OCI-LY7 (cell line): ENCODE results near the gene FHIT. TPM values are rescaled to one million over a fixed set of nuclear protein-coding genes. Genes with fewer than 3 reads are reported as not detected.

ENCODE experiments used
- BruUV-seq: library from RNA; stranded (reverse); fragments of 400-500 nt; replicated peaks from 2 replicates; lab custom pipeline; 2021; lab: Mats Ljungman, UMichigan
- CTCF ChIA-PET: fragments of 300-600 bp; sonication (Branson Sonifier 250); formaldehyde crosslinking; loops from one replicate; lab custom pipeline; 2022; ENCODE audit warnings: antibody characterized with exemption; ENCODE audit not compliant: unreplicated experiment; lab: Charles Lee
- POLR2A ChIA-PET: fragments of 300-600 bp; sonication (Branson Sonifier 250); formaldehyde crosslinking; loops from one replicate; lab custom pipeline; 2022; ENCODE audit warnings: antibody characterized with exemption; lab: Charles Lee
- DNase-seq: peaks from one replicate; pipeline ENCODE4 v3.0.0-alpha.2; 2015; ENCODE audit warnings: low spot score
- H2AFZ ChIP-seq: fragments of 200-600 bp; sonication (generic), shearing (Covaris generic); 2 replicates; pipeline ENCODE4 v1.6.1; 2014; ENCODE audit warnings: mild to moderate bottlenecking, antibody characterized with exemption, low read length, moderate library complexity
- H3K27ac ChIP-seq: fragments of 200-600 bp; sonication (generic); 2 replicates; pipeline ENCODE4 v1.5.1; 2014; ENCODE audit warnings: mixed run types, low read depth, mild to moderate bottlenecking, moderate library complexity, low read length, inconsistent platforms; ENCODE audit not compliant: poor library complexity, severe bottlenecking
- H3K36me3 ChIP-seq: fragments of 200-600 bp; sonication (generic); 2 replicates; pipeline ENCODE4 v1.6.1; 2014; ENCODE audit warnings: mild to moderate bottlenecking, antibody characterized with exemption, low read length, moderate library complexity, mixed read lengths; ENCODE audit not compliant: insufficient read depth
- H3K4me1 ChIP-seq: fragments of 200-600 bp; sonication (generic); 2 replicates; pipeline ENCODE4 v1.5.1; 2014; ENCODE audit warnings: mild to moderate bottlenecking, low read length; ENCODE audit not compliant: insufficient read depth, poor library complexity, severe bottlenecking
- H3K4me2 ChIP-seq: fragments of 200-600 bp; sonication (generic); 2 replicates; pipeline ENCODE4 v1.6.1; 2014; ENCODE audit warnings: mild to moderate bottlenecking, low read length
- H3K4me3 ChIP-seq: fragments of 200-600 bp; sonication (generic); 2 replicates; pipeline ENCODE4 v1.5.1; 2014; ENCODE audit warnings: mild to moderate bottlenecking, low read depth, low read length; ENCODE audit not compliant: poor library complexity, severe bottlenecking
- H3K79me2 ChIP-seq: fragments of 200-600 bp; sonication (generic); 2 replicates; pipeline ENCODE4 v1.6.1; 2016; ENCODE audit warnings: low read depth, mild to moderate bottlenecking, low read length, moderate library complexity, mixed read lengths; ENCODE audit not compliant: insufficient read depth
- H3K9me2 ChIP-seq: fragments of 200-600 bp; sonication (generic); 2 replicates; pipeline ENCODE4 v1.6.1; 2016; ENCODE audit warnings: mild to moderate bottlenecking, low read length, mixed read lengths; ENCODE audit not compliant: insufficient read depth
- H3K9me3 ChIP-seq: fragments of 200-600 bp; sonication (generic); 2 replicates; pipeline ENCODE4 v1.6.1; 2014; ENCODE audit warnings: mild to moderate bottlenecking, mixed run types, low read length, mixed read lengths
- H4K20me1 ChIP-seq: fragments of 200-600 bp; sonication (generic); 2 replicates; pipeline ENCODE4 v1.6.1; 2014; ENCODE audit warnings: mild to moderate bottlenecking, antibody characterized with exemption, low read length, moderate library complexity, mixed read lengths; ENCODE audit not compliant: insufficient read depth
- EZH2phosphoT487 ChIP-seq: fragments of 200-600 bp; sonication (generic); IDR thresholded peaks from 2 replicates; pipeline ENCODE4 v1.6.1; 2018; ENCODE audit warnings: low read depth, borderline replicate concordance, mild to moderate bottlenecking, mixed run types, antibody characterized with exemption, low read length, moderate library complexity, mixed read lengths
- intact Hi-C: fragments of 100-400 bp; cut with micrococcal nuclease; formaldehyde crosslinking; loops from one replicate; pipeline ENCODE4 v1.10.0; 2022; ENCODE audit not compliant: unreplicated experiment
- total RNA-seq, 2 experiments: library from RNA; depleted of rRNA in 1 of 2; stranded (reverse); fragments of >200 nt in 1 of 2; shearing (Covaris generic) in 1 of 2; gene quantifications; 2 replicates each; pipeline ENCODE4 v1.2.3, GENCODE V29; 2014 to 2022
- TF ChIP-seq, protein P1 (sequence below): fragments of 200-600 bp; sonication (generic); conservative IDR thresholded peaks from 2 replicates; pipeline ENCODE4 v1.5.1; 2014; ENCODE audit warnings: mild to moderate bottlenecking, antibody characterized with exemption, low read length, moderate library complexity, mixed read lengths

Gene FHIT
- total RNA-seq, 2 experiments from 2014 or later = 5.0 to 10.9 TPM

DNA sequence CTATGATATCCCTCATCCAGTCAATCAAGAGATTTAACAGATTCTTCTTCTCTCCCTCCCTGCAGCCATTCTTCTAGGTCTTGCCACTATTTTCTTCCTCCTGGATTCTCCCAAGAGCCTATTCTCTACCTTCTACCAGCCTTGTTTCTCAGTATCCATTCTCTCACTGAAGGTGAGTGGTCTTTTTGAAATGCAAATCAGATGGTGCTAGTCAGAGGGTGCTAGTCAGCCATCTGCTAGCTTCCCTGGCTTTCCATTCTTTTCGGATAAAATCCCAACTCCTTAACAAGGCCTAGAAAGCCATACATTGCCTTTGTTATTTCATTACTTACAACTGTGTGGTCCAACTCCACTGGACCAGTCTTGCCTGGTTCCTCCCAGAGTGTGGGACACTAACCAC is 1467.1 kb downstream of the FHIT start:
- Histone ChIP-seq H3K36me3 (no peaks in the 10 kb centered on the region), H2AFZ (no peak overlapping the region), H3K79me2 (no peaks in the 10 kb centered on the region), H3K9me2 (no peaks in the 10 kb centered on the region), H3K4me1 (no peaks in the 10 kb centered on the region), H3K9me3 (no peaks in the 10 kb centered on the region), H4K20me1 (no peaks in the 10 kb centered on the region), H3K4me3 (no peak overlapping the region), H3K27ac (no peak overlapping the region), H3K4me2 (no peak overlapping the region)
- no peak for TF ChIP-seq EZH2phosphoT487
- TF ChIP-seq, protein P1, sequence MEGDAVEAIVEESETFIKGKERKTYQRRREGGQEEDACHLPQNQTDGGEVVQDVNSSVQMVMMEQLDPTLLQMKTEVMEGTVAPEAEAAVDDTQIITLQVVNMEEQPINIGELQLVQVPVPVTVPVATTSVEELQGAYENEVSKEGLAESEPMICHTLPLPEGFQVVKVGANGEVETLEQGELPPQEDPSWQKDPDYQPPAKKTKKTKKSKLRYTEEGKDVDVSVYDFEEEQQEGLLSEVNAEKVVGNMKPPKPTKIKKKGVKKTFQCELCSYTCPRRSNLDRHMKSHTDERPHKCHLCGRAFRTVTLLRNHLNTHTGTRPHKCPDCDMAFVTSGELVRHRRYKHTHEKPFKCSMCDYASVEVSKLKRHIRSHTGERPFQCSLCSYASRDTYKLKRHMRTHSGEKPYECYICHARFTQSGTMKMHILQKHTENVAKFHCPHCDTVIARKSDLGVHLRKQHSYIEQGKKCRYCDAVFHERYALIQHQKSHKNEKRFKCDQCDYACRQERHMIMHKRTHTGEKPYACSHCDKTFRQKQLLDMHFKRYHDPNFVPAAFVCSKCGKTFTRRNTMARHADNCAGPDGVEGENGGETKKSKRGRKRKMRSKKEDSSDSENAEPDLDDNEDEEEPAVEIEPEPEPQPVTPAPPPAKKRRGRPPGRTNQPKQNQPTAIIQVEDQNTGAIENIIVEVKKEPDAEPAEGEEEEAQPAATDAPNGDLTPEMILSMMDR = no peak
- CTCF ChIA-PET = no interaction called here
- no TSS peak for BruUV-seq
- DNase-seq = no peak
- intact Hi-C loops = no loop called here
- POLR2A ChIA-PET = interaction anchor here (1.4 kb wide), 1 partner anchor 14 kb away, joined by 3 read pairs; no protein-coding TSS in a partner anchor

DNA sequence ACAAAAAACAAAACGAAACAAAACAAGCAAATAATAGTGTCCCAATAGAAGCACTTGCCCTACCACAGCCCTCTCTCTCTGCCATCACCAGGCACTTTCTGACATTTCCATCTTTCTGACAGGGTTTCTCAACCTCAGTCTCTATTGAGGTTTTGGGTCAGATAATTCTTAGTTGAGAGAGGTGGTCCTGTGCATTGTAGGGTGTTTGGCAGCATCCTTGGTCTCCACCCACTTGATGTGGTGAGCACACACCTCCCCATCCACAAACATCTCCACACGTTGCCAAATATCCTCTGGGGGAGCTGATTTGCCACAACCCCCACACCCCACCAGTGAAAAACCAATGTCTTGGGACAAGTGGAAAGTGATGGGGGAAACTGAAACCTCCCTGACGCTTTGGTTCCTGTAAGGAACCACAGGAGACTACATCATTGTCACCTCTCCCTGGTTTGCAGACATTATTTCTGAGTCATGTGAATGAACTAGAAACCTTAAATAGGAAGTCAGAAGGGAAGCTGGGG is 1467.7 kb downstream of the FHIT start:
- DNase-seq = no peak
- ChIA-PET POLR2A (interaction anchor here (1.4 kb wide), 1 partner anchor 14 kb away, joined by 3 read pairs; no protein-coding TSS in a partner anchor), CTCF (no interaction called here)
- H3K36me3 ChIP-seq = no peaks in the 10 kb centered on the region
- intact Hi-C loops = no loop called here
- H3K4me2 ChIP-seq = no peak overlapping the region
- no peak overlapping the region for H3K4me3 ChIP-seq
- TF ChIP-seq EZH2phosphoT487 = no peak
- TF ChIP-seq, protein P1 = no peak
- no peaks in the 10 kb centered on the region for H3K9me3 ChIP-seq
- no peaks in the 10 kb centered on the region for H3K4me1 ChIP-seq
- no peak overlapping the region for H2AFZ ChIP-seq
- H3K9me2 ChIP-seq = no peaks in the 10 kb centered on the region
- H4K20me1 ChIP-seq = no peaks in the 10 kb centered on the region
- no peak overlapping the region for H3K27ac ChIP-seq
- no TSS peak for BruUV-seq
- no peaks in the 10 kb centered on the region for H3K79me2 ChIP-seq

DNA sequence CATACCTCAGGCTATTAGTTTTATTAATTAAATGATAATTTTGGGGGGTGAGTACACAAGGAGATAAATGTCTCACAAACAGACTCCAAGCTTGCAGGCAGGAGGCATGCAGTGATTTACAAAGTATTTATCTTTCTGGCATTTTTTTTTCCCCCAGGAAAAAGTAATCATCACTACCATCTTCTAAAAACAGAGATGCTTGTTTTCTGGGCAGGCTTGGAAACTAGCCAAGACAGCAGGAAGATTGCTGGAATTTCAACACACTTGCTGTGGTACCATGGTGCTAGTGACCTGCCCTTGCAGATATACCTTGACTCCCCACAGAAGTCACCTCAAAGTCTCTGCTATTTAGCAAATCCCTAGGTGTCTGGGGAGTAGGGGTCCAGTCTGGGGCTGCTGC is 1468.6 kb downstream of the FHIT start:
- no TSS peak for BruUV-seq
- Histone ChIP-seq H3K36me3 (no peaks in the 10 kb centered on the region), H3K4me1 (no peaks in the 10 kb centered on the region), H4K20me1 (no peaks in the 10 kb centered on the region), H3K27ac (no peak overlapping the region), H3K4me3 (no peak overlapping the region), H3K4me2 (no peak overlapping the region), H3K9me2 (no peaks in the 10 kb centered on the region), H3K79me2 (no peaks in the 10 kb centered on the region), H2AFZ (no peak overlapping the region), H3K9me3 (no peaks in the 10 kb centered on the region)
- intact Hi-C loops = no loop called here
- no peak for DNase-seq
- TF ChIP-seq, protein P1 = no peak
- TF ChIP-seq EZH2phosphoT487 = no peak
- POLR2A ChIA-PET = no interaction called here
- CTCF ChIA-PET = no interaction called here
